GM18526 (cell line): ENCODE results near the gene GOT1.

ENCODE experiments used
- POLR2A ChIP-seq: IDR thresholded peaks from 3 replicates; pipeline ENCODE4 v1.6.1; 2011; ENCODE audit not compliant: insufficient read length; ENCODE audit errors: extremely low read depth

GOT1 gene

DNA sequence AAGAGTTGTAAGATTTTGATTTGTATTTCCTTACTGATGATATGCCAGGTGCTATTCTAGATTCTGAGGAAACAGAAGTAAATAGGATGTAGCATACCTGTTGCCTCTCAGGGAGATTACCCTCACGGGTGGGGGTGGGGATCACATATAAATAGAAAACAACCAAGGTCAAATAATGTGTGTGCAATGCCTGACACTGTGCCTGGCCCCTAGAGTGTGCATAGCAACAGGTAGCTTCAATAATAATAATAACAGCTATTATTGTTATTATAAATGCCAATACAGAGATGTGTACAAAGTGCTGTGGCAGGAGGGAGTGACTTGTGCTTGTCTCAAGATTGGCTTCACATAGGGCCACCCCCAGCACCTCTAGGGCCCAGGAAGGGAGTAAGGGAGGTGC, 77.2 kb downstream of the GOT1 start:
- TF ChIP-seq POLR2A, result no peak

DNA sequence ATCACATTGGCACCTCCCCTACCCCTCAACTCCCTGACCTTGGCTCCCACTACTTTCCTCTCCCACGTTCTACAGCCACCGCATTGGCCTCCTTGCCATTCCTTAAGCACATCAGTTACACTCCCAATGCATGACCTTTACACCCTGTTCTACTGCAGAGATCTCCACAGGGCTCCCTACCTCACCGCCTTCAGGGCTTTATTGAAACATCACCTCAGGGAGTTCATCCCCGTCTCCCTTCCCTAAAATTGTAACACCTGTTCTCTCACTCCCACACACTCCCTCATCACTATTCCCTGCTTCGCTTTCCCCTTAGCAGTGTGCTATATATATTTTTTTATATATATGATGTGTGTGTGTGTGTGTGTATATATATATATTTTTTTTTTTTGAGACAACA, 82.8 kb downstream of the GOT1 start:
- TF ChIP-seq POLR2A, result no peak
